ENCODE results near the gene TUSC2.

GRCh38 chr3:50322115-50322385 lies 6.0 kb downstream of the TUSC2 start:
- TF ChIP-seq, protein P1, sequence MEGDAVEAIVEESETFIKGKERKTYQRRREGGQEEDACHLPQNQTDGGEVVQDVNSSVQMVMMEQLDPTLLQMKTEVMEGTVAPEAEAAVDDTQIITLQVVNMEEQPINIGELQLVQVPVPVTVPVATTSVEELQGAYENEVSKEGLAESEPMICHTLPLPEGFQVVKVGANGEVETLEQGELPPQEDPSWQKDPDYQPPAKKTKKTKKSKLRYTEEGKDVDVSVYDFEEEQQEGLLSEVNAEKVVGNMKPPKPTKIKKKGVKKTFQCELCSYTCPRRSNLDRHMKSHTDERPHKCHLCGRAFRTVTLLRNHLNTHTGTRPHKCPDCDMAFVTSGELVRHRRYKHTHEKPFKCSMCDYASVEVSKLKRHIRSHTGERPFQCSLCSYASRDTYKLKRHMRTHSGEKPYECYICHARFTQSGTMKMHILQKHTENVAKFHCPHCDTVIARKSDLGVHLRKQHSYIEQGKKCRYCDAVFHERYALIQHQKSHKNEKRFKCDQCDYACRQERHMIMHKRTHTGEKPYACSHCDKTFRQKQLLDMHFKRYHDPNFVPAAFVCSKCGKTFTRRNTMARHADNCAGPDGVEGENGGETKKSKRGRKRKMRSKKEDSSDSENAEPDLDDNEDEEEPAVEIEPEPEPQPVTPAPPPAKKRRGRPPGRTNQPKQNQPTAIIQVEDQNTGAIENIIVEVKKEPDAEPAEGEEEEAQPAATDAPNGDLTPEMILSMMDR (IDR thresholded peaks at IDR 0.05; ENCODE audit: low read length) = no peak
- TF ChIP-seq EZH2 (optimal IDR thresholded peaks at IDR 0.05; ENCODE audit: low read depth, low read length) = no peak

All from MM.1S (cell line).